ENCODE measurements around the gene ZNF33B.

DNA sequence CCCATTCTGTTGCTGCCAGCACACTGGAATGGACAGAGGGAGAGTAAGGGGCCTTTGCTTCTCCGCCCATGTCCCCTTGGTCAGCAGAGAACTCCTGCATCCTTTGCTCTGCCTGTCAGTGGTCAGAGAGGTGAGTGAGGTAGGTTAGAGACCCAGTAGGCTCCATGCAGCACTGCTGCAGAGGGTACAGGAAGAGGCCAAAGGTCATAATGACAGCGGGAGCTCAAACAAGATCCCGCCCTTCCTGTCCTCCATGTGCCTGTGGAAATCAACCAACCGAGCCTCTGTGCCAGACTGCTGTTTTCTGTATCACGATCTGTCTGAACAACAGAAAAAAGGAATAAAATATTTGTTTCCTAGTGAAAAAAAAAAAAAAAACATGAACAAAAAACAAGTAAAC is 81.4 kb downstream of the ZNF33B start:
- TF ChIP-seq, protein P1, sequence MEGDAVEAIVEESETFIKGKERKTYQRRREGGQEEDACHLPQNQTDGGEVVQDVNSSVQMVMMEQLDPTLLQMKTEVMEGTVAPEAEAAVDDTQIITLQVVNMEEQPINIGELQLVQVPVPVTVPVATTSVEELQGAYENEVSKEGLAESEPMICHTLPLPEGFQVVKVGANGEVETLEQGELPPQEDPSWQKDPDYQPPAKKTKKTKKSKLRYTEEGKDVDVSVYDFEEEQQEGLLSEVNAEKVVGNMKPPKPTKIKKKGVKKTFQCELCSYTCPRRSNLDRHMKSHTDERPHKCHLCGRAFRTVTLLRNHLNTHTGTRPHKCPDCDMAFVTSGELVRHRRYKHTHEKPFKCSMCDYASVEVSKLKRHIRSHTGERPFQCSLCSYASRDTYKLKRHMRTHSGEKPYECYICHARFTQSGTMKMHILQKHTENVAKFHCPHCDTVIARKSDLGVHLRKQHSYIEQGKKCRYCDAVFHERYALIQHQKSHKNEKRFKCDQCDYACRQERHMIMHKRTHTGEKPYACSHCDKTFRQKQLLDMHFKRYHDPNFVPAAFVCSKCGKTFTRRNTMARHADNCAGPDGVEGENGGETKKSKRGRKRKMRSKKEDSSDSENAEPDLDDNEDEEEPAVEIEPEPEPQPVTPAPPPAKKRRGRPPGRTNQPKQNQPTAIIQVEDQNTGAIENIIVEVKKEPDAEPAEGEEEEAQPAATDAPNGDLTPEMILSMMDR (IDR thresholded peaks at IDR 0.05 in 8 of 11, conservative IDR thresholded peaks at IDR 0.05 in 3 of 11) = no peak
- no peak for TF ChIP-seq POLR2A (IDR thresholded peaks at IDR 0.05)
